ENCODE measurements around the gene ZNF44.
"Not testable (repeated sequence)": the region's sequence is repeated elsewhere in the genome, so short reads cannot be mapped to it uniquely, and the experiment has no call there.

Gene ZNF44

GRCh38 chr19:12294249-12295158 lies at the start of gene ZNF44:
Gene ZNF44 (minus strand): TSS chr19:12294883. CDS start chr19:12294694, 189 bp downstream.
- peak; percentile 90 for DNase-seq (ENCODE audit: low read depth, low spot score)

- DNase-seq (ENCODE audit: low read depth, low spot score) = peak; percentile 92
These were observed 38.8 kb upstream of the ZNF44 start, which contains the start of gene ZNF563 for GRCh38 chr19:12333162-12334159. Gene ZNF563 (minus strand): TSS chr19:12333633. CDS start chr19:12333482, 151 bp downstream.

- DNase-seq (ENCODE audit: low read depth, low spot score) = peak; percentile 34
These were observed 36.7 kb upstream of the ZNF44 start for GRCh38 chr19:12331211-12331941.

DNA sequence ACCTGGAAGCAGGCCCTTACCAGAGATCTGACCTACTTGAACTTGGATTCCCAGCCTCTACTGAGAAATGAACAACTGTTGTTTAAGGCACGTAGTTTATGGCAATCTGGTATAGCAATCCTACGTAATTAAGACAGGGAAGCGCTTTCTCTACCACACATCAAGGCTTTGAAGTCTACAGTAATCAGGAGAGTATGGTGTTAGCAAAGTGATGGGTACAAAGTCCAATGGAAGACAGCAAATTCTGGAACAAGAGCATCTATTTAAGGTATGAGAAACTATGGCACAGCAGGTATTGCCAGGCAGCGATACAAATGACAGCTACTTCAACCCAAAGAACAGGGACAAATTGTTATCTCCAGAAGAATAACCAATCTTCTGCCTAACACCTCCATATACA lies 35.7 kb upstream of the ZNF44 start:
- no peak for DNase-seq (ENCODE audit: low read depth, low spot score)

DNA sequence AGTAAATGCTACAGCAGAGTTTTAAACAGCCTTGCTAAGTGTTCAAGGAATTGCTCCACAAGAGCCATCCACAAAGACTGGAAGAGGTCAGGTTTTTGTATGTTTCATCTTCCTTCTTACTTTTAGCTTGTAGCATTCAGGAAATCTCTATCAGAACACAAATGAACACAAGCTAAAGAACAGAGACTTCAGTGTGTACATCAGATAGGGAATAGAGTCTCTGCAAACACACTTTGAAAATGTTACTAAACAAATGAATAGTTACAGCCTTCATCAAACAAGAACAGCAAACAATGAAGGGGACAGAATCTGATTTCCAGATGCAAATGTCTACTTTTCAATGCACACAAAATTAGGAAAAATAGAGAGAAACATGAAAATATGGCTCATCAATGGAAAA lies 31.0 kb upstream of the ZNF44 start:
- no peak for DNase-seq (ENCODE audit: low read depth, low spot score)

DNA sequence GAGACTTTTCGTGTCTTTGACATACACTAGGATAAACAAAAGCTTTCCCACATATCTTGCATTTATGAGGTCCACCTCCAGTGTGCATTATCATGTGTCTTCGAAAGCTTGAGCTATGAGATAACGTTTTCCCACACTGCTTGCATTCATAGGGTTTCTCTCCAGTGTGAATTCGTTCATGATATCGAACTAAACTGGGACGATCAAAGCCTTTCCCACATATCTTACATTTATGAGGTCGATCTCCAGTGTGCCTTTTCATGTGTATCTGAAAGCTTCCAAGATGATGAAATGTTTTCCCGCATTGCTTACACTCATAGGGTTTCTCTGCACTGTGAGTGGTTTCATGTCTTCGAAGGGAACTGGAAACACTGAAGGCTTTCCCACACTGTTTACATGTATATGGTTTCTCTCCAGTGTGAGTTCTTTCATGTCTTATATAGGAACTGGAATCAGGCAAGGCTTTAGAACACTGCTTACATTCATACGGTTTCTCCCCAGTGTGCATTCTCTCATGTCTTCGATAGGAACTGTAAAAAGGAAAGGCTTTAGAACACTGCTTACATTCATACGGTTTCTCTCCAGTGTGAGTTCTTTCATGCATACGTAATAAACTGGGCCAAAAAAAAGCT lies 24.2 kb upstream of the ZNF44 start:
- no peak for DNase-seq (ENCODE audit: low read depth, low spot score)

DNA sequence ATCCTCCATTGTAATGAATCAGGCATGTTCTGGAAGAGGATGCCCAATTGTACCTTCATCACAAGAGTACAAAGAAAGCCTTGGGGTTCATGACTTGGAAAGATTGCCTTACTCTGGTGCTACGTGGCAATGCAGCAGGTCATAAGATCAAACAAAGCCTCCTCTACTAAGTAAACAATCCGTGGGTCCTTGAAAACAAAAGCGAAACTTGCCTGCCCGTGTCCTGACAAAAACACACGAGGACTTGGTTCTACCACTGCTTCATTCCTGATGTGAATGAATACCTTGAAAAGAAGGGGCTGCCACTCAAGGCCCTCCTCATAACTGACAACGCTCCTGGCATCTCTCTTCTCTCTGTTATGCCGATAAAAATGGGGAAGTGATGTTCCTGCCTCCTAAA lies 19.9 kb upstream of the ZNF44 start:
- no peak for DNase-seq (ENCODE audit: low read depth, low spot score)

DNA sequence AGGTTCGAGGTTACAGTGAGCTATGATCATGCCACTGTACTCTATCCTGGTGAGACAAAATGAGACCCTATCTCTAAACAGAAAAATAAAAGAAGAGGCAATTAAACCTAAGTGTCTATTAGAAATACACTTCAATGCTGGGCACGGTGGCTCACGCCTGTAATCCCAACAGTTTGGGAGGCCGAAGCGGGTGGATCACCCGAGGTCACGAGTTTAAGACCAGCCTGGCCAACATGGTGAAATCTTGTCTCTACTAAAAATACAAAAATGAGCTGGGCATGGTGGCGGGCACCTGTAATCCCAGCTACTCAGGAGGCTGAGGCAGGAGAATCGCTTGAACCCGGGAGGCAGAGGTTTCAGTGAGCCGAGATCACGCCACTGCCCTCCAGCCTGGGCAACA lies 14.2 kb upstream of the ZNF44 start:
- not testable (repeated sequence) for DNase-seq (ENCODE audit: low read depth, low spot score)

DNA sequence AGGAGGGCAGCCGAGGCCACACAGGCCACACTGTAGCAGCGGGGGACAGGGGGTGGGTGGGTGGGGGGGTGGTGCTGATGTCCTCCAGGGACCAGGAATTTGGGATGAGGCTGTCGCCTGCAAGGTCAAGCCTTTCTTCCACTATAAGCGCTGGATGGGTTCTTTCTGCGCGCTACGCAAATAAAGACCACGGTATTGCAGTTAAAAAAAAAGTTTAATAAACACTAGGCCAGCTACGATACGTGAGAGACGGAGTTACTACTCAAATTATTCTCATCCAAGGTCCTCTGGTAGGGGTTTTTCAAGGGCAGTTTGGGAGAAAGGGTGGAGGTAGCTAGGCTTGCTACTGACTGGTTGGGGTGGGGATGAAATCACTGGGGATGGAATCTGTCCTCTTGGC lies 508 bp upstream of the ZNF44 start:
- no peak for DNase-seq (ENCODE audit: low read depth, low spot score)

DNA sequence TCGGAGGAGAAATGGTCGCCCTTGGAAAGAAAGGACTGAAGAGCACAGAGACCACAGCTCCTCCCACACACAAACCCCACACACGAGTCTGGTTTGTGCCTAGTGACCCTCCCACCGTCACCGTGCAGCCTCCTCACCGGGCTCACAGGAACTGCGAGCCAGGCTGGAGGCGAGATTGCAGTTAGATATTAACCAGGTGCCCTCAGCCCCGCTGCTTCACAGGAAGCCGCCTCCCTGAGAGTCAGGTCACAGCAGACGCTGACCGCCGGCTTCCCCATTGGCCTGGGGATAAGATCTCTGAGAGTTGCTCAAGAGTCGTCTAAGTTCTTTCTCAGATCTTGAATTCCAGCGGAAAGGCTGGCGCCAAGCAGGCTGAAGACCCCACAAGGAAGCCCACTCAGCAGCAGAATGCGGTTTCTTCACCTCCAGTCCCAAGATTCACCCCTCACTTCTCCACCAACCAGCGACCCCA lies 870 bp downstream of the ZNF44 start:
- peak; percentile 20 for DNase-seq (ENCODE audit: low read depth, low spot score)

- no peak for DNase-seq (ENCODE audit: low read depth, low spot score)
These were observed 5.0 kb downstream of the ZNF44 start for GRCh38 chr19:12289790-12290065.

- DNase-seq (ENCODE audit: low read depth, low spot score) = no peak
These were observed 6.7 kb downstream of the ZNF44 start for GRCh38 chr19:12287958-12288500.

- no peak for DNase-seq (ENCODE audit: low read depth, low spot score)
These were observed 10.1 kb downstream of the ZNF44 start for GRCh38 chr19:12284631-12285030.

- DNase-seq (ENCODE audit: low read depth, low spot score) = no peak
These were observed 10.5 kb downstream of the ZNF44 start for GRCh38 chr19:12284226-12284625.

- DNase-seq (ENCODE audit: low read depth, low spot score) = no peak
These were observed 16.0 kb downstream of the ZNF44 start for GRCh38 chr19:12278713-12279112.

- DNase-seq (ENCODE audit: low read depth, low spot score) = no peak
These were observed 21.4 kb downstream of the ZNF44 start for GRCh38 chr19:12272980-12273901.

GRCh38 chr19:12272386-12272785 lies 22.3 kb downstream of the ZNF44 start:
- no peak for DNase-seq (ENCODE audit: low read depth, low spot score)

DNA sequence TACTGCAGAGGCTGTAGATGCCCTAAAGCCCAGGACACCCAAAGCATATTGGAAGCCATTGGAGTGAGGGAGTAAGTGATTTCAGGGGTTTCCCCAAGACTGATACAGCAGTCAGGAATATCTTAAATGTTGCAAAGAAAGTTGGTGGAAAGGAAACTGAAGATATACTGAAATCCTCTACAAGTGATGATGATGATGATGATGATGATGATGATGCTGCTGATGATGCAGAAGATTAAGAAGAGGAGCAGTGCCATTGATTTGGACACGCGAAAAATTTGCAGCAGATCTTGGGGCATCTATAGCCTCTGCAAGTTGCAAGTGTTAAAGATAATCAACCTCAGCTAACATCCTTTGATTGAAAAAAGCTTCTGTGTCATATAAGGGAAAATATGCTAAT lies 23.8 kb downstream of the ZNF44 start:
- DNase-seq (ENCODE audit: low read depth, low spot score) = no peak

DNA sequence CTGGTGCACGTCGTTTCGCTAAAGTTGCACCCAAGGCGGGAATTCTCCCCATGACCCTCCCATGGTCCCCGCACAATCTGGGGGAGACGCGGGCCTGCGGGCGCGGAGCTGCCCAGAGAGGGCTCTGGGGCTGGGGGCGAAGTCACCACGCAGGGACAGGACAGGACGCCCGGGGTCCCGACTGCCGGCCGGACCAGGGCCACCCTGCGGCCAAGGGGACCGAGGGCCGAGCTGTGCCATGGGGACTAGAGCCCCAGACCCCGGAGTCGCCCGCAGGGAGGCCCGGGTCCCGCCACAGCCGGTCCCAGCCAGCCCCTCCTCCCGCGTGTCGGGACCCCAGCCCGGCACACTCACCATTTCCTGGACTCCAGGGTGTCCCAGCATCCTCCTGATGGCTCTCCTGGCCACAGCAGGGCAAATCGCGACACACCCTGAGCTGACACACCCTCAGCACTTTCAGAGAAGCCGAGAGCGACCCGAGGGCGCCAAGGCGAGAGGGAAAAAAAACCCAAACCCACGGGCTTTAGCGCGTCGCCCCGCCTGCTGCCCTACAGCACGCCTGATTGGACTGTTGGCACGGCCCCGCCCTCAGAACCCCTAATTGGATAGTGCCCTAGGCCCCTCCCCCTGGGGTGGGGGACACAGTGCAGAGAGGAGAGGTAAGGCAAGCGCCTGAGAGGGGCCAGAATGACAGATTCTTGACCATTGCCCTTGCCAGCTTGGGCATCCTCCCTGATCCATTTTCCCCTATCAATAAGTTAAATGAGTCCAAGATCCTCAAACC lies 28.6 kb downstream of the ZNF44 start:
- DNase-seq (ENCODE audit: low read depth, low spot score) = no peak

All from activated CD4-positive, CD25-positive, alpha-beta regulatory T cell treated with anti-CD3 and anti-CD28 coated beads, Interleukin-2, amount 50 U/mL, for 16 hours (primary cell).